Ishikawa (cell line): ENCODE data around the gene GPC6.

Experiments used
- CEBPB ChIP-seq: IDR thresholded peaks from 2 replicates; pipeline ENCODE4 v1.6.1; 2012
- CREB1 ChIP-seq: IDR thresholded peaks from 2 replicates; pipeline ENCODE4 v1.6.1; 2012; ENCODE audit warnings: low read depth
- EGR1 ChIP-seq: IDR thresholded peaks from 2 replicates; pipeline ENCODE4 v1.6.1; 2012
- EP300 ChIP-seq: IDR thresholded peaks from 2 replicates; pipeline ENCODE4 v1.6.1; 2012; ENCODE audit warnings: borderline replicate concordance
- FOXM1 ChIP-seq: IDR thresholded peaks from 2 replicates; pipeline ENCODE4 v1.6.1; 2012; ENCODE audit warnings: low read depth, borderline replicate concordance
- NFIC ChIP-seq: IDR thresholded peaks from 2 replicates; pipeline ENCODE4 v1.6.1; 2012
- RAD21 ChIP-seq: IDR thresholded peaks from 2 replicates; pipeline ENCODE4 v1.6.1; 2012; ENCODE audit warnings: low read depth
- TAF1 ChIP-seq: IDR thresholded peaks from 2 replicates; pipeline ENCODE4 v1.6.1; 2012; ENCODE audit warnings: low read depth, mild to moderate bottlenecking
- TEAD4 ChIP-seq: IDR thresholded peaks from 2 replicates; pipeline ENCODE4 v1.6.1; 2012
- YY1 ChIP-seq: IDR thresholded peaks from 2 replicates; pipeline ENCODE4 v1.6.1; 2012; ENCODE audit warnings: low read depth
- ZBTB7A ChIP-seq: IDR thresholded peaks from 2 replicates; pipeline ENCODE4 v1.6.1; 2012; ENCODE audit warnings: low read depth
- TF ChIP-seq, protein P1 (sequence below): IDR thresholded peaks from 2 replicates; pipeline ENCODE4 v1.6.1; 2012; ENCODE audit warnings: low read depth, mild to moderate bottlenecking
- TF ChIP-seq, protein P2 (sequence below): IDR thresholded peaks from 2 replicates; pipeline ENCODE4 v1.6.1; 2012
- TF ChIP-seq, protein P3 (sequence below): IDR thresholded peaks from 2 replicates; pipeline ENCODE4 v1.6.1; 2012

DNA sequence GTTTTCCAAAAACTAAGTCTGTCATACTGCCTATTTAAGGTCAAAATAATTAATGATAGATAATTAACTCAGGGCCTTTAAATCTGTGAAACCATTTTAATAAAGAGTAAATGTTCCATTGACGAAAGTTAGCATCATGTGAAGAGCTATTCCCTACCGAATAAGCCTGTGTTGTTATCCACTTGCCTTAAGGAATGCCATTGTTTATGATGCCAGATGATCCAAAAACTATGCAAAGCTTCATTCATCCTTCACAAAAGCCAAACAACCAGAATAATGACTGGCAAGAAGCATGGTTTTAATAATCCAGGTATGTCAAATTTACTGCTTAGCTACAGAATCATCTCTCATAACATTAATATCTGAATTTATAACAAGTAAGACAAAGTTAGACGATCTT, 6.5 kb upstream of the GPC6 start:
- TF ChIP-seq CREB1, result no peak
- TF ChIP-seq, protein P1, sequence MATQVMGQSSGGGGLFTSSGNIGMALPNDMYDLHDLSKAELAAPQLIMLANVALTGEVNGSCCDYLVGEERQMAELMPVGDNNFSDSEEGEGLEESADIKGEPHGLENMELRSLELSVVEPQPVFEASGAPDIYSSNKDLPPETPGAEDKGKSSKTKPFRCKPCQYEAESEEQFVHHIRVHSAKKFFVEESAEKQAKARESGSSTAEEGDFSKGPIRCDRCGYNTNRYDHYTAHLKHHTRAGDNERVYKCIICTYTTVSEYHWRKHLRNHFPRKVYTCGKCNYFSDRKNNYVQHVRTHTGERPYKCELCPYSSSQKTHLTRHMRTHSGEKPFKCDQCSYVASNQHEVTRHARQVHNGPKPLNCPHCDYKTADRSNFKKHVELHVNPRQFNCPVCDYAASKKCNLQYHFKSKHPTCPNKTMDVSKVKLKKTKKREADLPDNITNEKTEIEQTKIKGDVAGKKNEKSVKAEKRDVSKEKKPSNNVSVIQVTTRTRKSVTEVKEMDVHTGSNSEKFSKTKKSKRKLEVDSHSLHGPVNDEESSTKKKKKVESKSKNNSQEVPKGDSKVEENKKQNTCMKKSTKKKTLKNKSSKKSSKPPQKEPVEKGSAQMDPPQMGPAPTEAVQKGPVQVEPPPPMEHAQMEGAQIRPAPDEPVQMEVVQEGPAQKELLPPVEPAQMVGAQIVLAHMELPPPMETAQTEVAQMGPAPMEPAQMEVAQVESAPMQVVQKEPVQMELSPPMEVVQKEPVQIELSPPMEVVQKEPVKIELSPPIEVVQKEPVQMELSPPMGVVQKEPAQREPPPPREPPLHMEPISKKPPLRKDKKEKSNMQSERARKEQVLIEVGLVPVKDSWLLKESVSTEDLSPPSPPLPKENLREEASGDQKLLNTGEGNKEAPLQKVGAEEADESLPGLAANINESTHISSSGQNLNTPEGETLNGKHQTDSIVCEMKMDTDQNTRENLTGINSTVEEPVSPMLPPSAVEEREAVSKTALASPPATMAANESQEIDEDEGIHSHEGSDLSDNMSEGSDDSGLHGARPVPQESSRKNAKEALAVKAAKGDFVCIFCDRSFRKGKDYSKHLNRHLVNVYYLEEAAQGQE, result no peak
- no peak for TF ChIP-seq EP300
- TF ChIP-seq RAD21, result no peak
- TF ChIP-seq, protein P2, sequence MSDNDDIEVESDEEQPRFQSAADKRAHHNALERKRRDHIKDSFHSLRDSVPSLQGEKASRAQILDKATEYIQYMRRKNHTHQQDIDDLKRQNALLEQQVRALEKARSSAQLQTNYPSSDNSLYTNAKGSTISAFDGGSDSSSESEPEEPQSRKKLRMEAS, result no peak
- no peak for TF ChIP-seq YY1
- no peak for TF ChIP-seq TEAD4
- no peak for TF ChIP-seq CEBPB
- TF ChIP-seq FOXM1, result no peak
- TF ChIP-seq, protein P3, sequence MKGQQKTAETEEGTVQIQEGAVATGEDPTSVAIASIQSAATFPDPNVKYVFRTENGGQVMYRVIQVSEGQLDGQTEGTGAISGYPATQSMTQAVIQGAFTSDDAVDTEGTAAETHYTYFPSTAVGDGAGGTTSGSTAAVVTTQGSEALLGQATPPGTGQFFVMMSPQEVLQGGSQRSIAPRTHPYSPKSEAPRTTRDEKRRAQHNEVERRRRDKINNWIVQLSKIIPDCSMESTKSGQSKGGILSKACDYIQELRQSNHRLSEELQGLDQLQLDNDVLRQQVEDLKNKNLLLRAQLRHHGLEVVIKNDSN, result no peak
- no peak for TF ChIP-seq EGR1
- no peak for TF ChIP-seq NFIC
- TF ChIP-seq ZBTB7A, result no peak
- TF ChIP-seq TAF1, result no peak
